ENCODE data around the gene LDLRAD2. TPM values are rescaled to one million over a fixed set of nuclear protein-coding genes. Genes with fewer than 3 reads are reported as not detected.

LDLRAD2 gene
- total and polyA plus RNA-seq, 3 donors from 2014 or later, result 1.3 to 1.9 (median 1.9) TPM

DNA sequence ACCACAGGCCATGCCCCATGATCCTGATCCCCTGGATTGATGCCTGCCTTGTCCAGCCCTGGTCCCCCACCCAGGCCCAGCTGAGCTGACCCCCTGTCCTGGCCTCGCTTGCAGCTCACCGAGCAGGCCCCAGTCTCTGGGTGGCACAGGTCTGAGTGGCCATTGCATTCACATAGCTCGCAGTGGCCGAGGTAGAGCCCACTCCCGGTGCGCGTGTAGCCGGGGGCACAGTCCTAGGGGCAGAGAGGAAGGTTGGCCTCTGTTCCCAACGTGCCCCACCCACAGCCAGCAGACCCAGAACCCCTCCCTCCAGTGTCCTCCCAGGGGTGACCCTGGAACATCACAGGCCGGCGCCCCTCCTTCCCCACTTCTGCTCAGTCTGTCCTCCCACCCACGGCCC, 51.9 kb downstream of the LDLRAD2 start:
- Histone ChIP-seq H3K36me3 (ENCODE audit: low read depth, missing control alignments) (no peaks in the 10 kb centered on the region), H3K9me3 (no peaks in the 10 kb centered on the region), H3K4me3 (no peak overlapping the region), H3K4me1 (no peaks in the 10 kb centered on the region), H3K27ac (no peak overlapping the region), H3K27me3 (no peaks in the 10 kb centered on the region)
- intact Hi-C loops (cut with DNase I; ENCODE audit: low total_unique reads), result no loop called here
- TF ChIP-seq, protein P1, sequence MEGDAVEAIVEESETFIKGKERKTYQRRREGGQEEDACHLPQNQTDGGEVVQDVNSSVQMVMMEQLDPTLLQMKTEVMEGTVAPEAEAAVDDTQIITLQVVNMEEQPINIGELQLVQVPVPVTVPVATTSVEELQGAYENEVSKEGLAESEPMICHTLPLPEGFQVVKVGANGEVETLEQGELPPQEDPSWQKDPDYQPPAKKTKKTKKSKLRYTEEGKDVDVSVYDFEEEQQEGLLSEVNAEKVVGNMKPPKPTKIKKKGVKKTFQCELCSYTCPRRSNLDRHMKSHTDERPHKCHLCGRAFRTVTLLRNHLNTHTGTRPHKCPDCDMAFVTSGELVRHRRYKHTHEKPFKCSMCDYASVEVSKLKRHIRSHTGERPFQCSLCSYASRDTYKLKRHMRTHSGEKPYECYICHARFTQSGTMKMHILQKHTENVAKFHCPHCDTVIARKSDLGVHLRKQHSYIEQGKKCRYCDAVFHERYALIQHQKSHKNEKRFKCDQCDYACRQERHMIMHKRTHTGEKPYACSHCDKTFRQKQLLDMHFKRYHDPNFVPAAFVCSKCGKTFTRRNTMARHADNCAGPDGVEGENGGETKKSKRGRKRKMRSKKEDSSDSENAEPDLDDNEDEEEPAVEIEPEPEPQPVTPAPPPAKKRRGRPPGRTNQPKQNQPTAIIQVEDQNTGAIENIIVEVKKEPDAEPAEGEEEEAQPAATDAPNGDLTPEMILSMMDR (IDR thresholded peaks at IDR 0.05), result no peak
- TF ChIP-seq POLR2A (IDR thresholded peaks at IDR 0.05), result no peak
- DNase-seq, result no peak
- WGBS, 2 donors, result 71 to 77% methylated on average over 2 to 12 of the region's 12 CpGs

DNA sequence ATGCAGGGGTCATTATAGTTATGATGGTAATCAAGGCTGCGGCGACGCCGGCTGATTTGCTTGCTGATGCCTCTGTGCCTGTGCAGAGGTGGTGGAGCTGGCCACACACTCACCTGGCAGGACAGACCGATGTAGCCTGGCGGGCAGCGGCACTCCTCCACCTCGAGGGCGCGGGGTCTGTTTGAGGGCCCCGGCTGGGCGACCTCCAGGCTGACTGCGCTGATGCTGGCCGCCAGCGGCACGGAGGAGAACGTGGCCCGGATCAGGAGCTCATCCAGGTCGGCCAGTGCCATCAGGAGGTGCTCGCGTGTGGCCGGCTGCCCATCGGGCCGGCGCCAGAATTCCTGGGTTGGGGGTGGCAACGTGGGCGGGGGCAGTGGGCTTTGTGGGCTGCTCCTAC, 52.7 kb downstream of the LDLRAD2 start:
- Histone ChIP-seq H3K9me3 (no peaks in the 10 kb centered on the region), H3K4me3 (no peak overlapping the region), H3K36me3 (ENCODE audit: low read depth, missing control alignments) (no peaks in the 10 kb centered on the region), H3K27me3 (no peaks in the 10 kb centered on the region), H3K4me1 (peaks cover 2% of the 10 kb centered on the region), H3K27ac (no peak overlapping the region)
- no peak for DNase-seq
- TF ChIP-seq, protein P1 (IDR thresholded peaks at IDR 0.05), result no peak
- TF ChIP-seq POLR2A (IDR thresholded peaks at IDR 0.05), result no peak
- intact Hi-C loops (cut with DNase I; ENCODE audit: low total_unique reads), result no loop called here
- WGBS, 2 donors, result 90% methylated on average over 4 to 27 of the region's 27 CpGs

DNA sequence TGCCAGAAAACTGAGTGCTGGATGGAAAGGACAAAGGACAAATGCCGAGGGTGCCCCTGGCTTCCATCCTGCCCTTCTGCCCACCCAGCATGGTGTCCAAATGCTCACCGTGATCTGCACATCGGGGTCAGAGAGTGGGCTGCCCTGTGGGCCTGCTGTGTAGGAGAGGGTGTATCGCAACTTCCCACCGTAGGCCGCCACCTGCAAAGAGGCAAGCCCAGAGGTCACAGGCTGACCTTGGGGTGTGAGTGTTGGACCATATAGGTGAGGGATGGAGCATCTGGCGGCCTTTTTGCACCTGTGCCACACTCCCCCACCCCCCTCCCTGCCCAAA, 53.5 kb downstream of the LDLRAD2 start:
- H3K36me3 ChIP-seq (ENCODE audit: low read depth, missing control alignments), result no peaks in the 10 kb centered on the region
- intact Hi-C loops (cut with DNase I; ENCODE audit: low total_unique reads), result no loop called here
- no peak overlapping the region for H3K4me3 ChIP-seq
- no peaks in the 10 kb centered on the region for H3K9me3 ChIP-seq
- no peak for TF ChIP-seq POLR2A (IDR thresholded peaks at IDR 0.05)
- TF ChIP-seq, protein P1 (IDR thresholded peaks at IDR 0.05), result no peak
- H3K27me3 ChIP-seq, result no peaks in the 10 kb centered on the region
- 94 to 100% methylated on average over 3 to 7 of the region's 7 CpGs for WGBS, 2 donors
- peaks cover 6% of the 10 kb centered on the region for H3K4me1 ChIP-seq
- DNase-seq, result no peak
- no peak overlapping the region for H3K27ac ChIP-seq

DNA sequence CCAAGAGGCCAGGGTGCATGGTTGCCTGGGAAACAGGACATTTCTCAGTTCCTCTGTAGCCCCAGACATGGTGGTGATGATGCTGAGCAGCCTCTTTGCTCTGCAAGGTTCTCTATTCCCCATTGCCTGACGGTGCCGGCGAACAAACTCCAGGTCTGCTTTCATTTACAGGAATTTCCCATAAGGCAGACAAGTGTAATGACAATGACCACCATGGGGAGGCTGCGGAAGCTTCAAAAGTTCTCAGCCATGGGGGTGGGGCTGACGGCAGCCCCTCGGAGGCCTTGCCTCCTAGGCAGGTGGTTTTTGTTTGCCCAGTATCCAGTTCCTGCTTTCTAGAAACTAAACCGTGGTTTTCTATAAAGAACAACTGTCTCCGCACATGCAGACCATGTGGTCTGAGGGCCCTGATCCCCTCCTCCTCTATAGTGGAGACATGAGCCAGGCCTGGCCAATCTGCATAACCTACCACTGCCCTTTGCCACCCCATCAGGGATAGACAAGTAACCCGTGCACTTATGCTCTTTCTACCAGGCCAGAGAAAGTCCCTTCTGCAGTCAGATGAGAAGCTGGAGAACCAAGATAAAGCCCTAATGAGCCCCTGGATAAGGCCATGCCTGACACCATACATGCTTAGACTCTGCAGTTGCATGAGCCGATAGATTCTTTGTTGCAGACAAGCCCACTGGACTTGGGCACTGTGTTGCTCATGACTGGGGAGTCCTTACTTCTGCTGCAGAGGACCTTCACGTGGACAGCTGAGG, 54.1 kb downstream of the LDLRAD2 start:
- Histone ChIP-seq H3K4me3 (no peak overlapping the region), H3K9me3 (no peaks in the 10 kb centered on the region), H3K27ac (no peak overlapping the region), H3K36me3 (ENCODE audit: low read depth, missing control alignments) (no peaks in the 10 kb centered on the region), H3K27me3 (no peaks in the 10 kb centered on the region), H3K4me1 (peaks cover 6% of the 10 kb centered on the region)
- intact Hi-C loops (cut with DNase I; ENCODE audit: low total_unique reads), result no loop called here
- 72 to 76% methylated on average over 10 to 11 of the region's 11 CpGs for WGBS, 2 donors
- TF ChIP-seq, protein P1 (IDR thresholded peaks at IDR 0.05), result no peak
- no peak for TF ChIP-seq POLR2A (IDR thresholded peaks at IDR 0.05)
- no peak for DNase-seq

DNA sequence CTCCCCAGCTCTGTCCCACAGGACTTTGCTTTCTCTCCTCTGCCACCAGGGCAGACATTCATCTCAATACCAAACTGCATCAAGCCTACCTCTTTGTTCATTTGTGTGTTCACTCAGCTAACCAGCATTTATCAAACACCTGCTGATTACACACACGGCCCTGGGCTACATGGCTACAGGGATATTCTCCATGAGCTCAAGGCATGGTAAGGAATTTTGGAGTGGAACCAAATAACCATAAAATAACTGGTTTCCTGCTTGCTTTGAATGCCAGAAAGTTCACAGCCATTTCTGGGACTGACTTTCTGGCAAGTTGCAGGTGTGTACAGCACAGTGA, 54.6 kb downstream of the LDLRAD2 start:
- Histone ChIP-seq H3K27me3 (no peaks in the 10 kb centered on the region), H3K27ac (no peak overlapping the region), H3K4me1 (peaks cover 6% of the 10 kb centered on the region), H3K4me3 (no peak overlapping the region), H3K36me3 (ENCODE audit: low read depth, missing control alignments) (no peaks in the 10 kb centered on the region), H3K9me3 (no peaks in the 10 kb centered on the region)
- DNase-seq, result no peak
- WGBS, 2 donors, result 62 to 73% methylated on average over 1 of the region's 1 CpG
- intact Hi-C loops (cut with DNase I; ENCODE audit: low total_unique reads), result no loop called here
- no peak for TF ChIP-seq POLR2A (IDR thresholded peaks at IDR 0.05)
- TF ChIP-seq, protein P1 (IDR thresholded peaks at IDR 0.05), result no peak

Data from testis (tissue), 3 donors.